HG03135 (cell line): Measurements from ENCODE around the gene ABHD5.

Source experiments
- ATAC-seq: cut with Tn5 transposase; IDR thresholded peaks from one replicate; pipeline ENCODE4 v1.9.1; 2021; ENCODE audit warnings: mild to moderate bottlenecking, moderate library complexity; ENCODE audit not compliant: unreplicated experiment

ABHD5 gene

DNA sequence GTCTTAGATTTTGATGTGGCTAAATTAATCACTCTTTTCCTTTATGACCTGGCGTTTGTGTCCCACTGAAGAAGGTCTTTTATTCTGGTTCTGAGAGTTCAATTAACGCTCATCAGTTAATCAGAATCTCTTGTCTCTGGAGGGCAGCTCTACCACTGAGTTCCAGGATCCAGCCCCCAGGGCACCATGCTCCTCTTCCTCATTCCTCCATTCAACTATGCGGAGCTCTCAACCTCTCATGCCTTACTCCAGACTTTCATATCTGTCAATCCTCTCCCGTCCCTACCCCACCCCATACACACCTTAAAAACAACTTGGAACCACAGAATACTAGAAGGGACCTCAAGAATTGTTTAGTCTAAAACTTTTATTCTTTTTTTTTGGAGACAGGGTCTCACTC, 4.8 kb upstream of the ABHD5 start:
- ATAC-seq = no peak

DNA sequence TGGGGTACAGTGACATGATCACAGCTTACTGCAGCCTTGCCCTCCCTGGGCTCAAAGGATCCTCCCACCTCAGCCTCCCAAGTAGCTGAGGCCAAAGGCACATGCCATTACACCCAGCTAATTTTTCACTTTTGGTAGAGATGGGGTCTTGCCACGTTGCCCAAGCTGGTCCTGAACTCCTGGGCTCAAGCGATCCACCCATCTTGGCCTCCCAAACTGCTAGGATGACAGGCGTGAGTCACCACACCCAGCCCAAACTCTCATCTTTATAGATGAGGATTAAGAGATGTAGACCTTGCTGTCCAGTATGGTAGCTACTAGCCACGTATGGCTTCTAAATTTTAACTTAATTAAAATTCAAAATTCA, 4.4 kb upstream of the ABHD5 start:
- no peak for ATAC-seq

DNA sequence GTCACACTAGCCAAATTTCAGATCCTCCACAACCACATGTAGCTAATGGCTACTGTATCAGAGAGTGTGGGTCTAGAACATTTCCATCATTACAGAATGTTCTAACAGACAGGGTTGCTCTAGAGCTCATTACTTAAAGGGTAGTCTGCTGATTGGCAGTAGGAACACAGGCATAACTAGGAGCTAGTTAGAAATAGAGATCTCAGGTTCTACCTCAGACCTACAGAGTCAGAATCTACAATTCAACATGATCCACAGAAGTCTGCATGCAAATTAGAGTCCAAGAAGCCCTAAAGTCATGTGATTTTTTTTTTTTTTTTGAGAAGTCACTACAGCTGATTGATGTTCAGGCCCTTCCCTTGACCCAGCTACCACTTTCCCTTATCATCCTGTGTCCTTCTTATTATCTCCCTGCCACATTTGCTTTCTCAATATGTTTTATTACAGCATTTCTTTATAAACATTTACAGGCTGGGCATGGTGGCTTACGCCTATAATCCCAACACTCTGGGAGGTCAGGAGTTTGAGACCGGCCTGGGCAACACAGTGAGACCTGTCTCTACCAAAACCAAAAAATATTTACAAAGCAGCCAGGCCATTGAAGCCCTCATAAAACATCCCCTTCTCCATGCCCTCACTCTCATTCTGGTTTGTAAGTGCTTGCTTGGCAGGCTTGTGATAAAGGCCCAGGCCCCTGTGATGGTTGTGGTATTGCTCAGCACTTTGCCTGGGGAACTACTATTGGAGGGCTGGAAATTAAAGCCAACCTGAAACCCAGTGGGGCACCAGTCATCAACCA, 3.8 kb upstream of the ABHD5 start:
- ATAC-seq = no peak

DNA sequence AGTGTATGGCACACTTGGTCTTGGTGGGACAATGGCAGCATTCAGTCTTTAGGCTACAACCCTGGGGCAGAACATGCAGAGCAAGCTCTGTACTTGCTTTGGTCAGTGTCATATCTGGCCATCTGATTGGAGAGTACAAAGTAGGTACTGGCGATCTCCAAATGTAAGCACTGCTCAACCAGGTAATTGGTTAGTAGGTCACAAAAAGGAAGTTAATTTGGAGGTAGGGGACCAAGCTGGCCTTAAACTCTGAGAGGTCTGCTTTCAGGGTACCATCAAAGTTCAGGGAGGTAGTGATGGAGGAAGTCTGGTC, 3.3 kb upstream of the ABHD5 start:
- no peak for ATAC-seq

DNA sequence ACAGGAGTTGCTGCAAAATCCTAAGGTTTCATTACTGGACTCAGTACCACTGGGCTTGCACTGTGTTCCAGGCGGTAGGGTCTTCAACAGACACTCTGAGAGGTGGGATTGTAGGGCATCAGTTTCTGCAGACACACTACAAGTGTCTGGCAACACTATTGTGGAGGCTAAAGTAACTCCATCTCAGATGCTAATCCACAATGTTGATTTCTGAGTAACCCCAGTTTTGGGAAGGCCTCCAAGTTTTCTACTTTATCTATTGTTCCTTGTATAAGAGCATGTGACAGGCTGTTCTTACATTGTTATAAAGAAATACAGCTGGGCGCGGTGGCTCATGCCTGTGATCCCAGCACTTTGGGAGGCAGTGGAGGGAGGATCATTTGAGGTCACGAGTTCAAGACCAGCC, 2.5 kb upstream of the ABHD5 start:
- ATAC-seq = no peak

DNA sequence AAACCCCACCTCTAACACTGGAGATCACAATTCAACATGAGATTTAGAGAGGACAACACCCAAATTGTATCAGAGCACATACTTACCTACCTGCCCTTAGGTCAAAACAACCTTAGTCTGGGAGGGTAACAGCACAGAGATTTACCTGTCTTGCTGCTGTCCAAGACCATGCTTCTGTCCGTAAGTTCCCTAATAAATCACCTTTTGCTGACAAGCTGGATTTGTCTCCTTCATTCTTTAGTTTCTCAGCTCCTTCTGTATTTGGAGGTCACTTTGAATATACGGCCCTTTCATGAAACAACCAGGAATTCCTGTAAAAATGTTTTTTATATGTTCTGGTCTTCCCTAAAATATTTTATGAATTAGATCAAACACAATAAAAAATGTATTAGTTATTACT, 1.6 kb upstream of the ABHD5 start:
- ATAC-seq = no peak

DNA sequence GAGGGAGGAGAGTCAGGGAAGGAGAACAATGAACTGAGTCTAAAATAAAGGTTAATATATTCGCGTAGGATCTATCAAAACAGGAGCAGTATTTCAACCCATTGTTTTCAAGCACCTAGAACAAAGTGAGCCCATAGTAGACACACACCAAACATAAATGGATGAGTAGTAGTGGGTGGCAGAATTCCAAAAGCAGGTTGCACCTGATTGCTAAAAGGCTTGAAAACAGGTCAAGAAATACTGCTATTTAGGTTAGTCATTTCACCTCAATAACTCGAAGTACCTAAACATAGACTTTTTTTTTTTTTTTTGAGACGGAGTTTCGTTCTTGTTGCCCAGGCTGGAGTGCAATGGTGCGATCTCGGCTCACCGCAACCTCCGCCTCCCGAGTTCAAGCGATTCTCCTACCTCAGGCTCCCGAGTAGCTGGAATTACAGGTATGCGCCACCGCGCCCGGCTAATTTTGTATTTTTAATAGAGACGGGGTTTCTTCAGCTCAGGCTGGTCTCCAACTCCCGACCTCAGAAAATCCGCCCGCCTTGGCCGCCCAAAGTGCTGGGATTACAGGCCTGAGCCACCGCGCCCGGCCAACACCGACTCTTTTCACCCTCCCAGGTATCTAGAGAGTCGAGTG, 855 bp upstream of the ABHD5 start:
- ATAC-seq = peak; percentile 21

DNA sequence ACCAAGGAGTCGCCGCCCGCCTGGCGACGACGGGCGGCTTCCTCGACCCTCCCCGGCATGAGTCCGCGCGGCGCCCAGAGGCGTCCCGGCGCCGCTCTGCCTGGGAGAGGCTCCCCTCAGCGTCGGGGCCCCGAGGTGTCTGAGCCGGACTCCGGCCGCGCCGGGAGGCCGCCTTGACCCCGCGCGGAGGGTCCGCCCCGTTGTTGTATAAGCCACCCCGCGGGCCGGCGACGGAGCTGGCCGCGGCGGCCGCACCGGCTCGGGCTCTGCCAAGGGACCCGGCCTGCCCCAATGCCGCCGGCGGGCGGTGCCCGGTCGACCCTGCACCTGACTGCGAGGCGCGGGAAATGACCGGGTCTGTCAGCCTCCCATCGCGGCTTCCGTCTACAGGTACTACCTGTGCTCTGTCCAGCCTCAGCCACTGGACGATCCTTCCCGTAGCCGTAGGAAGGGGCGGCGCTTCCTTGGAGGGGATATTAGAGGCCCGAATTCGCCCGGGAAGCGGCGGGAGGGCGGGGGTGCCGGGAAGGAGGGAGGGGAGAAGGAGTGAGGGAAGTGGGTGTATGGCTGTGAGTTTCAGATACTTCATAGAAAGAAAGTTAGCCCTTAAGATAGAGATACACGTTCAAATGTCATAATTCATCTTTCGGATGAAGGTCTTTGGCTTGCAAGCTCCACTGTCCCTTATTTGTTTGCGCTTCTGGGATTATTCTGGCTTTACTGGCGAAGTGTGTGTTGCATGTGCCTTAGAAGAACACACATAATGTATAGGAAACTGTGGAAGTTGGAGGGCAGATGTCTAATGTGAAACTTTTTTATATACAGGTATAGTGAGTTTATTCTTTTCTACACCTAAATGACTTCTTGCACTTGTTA, 620 bp downstream of the ABHD5 start:
- ATAC-seq = peak; percentile 36

DNA sequence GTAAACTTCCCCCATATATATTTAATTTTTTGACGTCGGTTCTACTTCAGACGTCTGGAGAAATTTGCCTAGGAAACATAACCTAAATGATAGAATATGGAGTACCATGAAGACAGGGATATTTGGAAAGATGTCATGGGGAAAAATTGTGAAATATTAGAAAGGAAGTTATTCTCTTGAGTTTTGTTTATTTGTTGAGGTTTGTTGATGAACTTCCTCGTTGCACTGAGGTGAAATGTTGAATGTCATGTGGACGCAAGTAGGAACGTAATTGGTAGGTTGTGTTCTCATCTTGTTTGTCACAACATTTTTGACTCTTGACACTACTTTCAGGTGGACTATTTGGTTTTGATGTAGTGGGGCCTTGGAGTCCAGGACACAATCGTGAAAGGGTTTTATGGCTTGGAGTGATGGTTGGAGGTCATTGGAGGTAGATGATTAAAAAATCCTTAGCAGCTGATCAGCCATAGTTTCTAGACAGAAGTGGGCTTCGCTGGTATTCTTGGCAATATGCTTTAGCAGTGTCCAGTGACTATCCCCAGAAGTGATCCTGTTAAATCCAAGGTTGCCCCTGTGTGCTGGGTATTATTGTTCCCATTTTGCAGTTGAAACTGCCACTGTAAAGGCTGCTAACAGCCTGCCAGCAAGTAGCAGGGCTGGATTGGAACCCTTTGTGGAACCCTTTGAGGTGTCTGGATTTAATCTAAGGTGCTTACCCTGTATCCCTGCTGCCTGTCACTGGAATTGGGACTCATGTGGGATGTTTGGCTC, 1.5 kb downstream of the ABHD5 start:
- ATAC-seq = no peak

DNA sequence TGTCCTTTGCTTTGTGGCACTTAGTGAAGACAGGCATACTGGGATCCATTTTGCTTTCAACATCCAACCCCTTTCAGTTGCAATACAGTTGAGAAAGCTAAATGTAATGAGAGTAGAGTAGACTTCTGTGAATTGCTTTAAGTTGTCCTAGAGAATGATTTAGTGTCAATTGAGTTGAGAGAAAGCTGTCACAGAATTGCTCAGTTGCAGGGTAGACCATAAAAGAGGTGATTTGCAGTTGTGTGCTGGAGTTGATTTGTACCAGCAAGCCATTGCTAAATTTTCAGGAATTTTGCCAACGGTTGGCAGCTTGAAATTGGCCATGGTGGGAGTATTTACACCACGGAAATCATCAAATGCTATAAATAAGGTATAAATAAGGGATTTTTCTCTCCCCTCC, 2.2 kb downstream of the ABHD5 start:
- no peak for ATAC-seq

DNA sequence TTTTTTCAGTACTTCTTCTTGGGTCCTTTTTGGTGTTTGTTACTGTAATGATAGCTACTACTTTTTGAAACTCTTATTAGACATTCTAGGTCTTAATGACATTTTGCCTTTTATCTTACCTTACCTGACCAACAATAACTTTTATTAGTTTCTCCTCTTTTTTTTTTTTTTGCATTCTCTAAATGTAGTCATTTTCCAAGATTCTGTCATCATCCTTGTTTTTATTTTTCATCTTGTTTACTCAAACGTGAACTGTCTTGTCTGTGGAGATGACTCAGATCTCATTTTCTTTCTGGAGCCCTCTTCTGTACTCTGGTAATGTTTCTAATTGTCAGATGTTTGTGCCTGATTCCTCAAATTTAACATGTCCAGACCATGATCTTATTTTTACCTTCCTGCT, 2.9 kb downstream of the ABHD5 start:
- no peak for ATAC-seq

DNA sequence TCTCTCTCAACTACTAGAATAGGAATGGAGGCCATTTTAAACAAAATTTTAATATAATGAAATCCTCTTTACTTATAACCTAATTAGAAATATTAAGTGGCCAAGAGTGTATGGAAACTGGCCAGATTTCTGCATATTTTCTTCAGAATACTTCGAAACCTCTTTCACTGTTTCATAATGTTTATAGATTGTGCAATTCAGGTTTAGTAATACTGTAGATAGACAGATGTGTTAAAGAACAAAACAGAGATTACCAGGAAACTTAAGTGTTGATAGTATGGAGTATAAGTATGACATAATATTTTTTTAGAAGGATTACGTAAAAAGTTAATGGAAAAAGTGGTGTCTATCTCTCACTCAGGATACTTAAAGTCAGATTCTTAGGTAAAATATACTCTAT, 4.7 kb downstream of the ABHD5 start:
- no peak for ATAC-seq

DNA sequence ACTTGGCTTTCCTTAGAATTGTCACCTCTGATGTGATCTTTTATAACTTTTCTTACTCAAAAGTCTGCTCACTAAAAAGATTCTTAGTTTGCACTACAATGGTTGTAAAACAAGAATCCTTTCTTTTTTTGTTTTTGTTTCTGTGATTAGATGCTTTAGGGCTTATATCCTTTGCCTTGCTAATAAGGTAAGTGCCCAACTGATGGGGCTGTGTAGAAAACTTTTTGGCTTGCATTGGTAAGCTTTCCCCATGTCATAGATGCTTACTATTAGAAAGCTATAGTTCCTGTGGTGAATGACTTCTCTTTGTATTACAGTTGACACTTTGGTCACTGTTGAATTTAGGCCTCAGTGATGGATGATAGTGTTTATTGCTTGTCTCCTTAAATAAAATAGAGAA, 5.1 kb downstream of the ABHD5 start:
- no peak for ATAC-seq

DNA sequence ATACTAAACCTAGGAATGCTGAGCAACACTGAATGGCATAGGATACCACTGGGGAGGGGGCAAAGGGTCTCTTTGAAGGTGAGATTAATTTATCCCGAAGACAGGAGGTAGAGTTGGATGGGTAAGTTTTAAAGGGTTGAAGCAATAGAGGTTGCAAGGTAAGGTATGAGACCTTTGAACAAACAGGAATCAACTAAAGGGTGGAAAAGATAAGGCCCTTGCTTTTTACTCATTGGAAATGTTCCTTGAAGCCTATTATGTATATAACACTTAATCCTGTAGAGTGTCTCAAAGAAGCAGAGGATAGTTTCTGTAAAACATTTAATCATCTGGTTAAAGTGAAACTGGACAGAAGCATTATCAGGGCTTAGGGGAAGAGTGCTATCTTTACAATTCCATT, 5.7 kb downstream of the ABHD5 start:
- ATAC-seq = no peak

DNA sequence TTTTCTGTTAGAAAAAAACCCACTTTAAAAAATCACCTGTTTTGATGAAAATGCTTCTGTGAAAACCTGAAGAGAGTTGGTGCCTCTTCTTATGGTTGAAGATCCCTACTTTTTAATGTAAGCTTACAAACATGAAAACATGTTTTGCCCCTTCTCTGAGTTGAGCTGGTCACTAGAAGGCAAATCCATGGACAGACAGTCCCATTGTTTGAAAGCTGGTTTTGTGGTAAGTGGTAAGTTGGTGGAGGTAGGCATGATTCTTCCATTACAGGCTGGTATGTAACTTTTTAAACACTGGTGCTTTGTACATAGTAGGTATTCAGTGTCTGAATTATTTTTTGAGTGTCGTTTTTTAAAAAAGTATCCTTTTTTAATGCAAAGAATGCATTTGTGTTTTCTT, 6.1 kb downstream of the ABHD5 start:
- no peak for ATAC-seq

DNA sequence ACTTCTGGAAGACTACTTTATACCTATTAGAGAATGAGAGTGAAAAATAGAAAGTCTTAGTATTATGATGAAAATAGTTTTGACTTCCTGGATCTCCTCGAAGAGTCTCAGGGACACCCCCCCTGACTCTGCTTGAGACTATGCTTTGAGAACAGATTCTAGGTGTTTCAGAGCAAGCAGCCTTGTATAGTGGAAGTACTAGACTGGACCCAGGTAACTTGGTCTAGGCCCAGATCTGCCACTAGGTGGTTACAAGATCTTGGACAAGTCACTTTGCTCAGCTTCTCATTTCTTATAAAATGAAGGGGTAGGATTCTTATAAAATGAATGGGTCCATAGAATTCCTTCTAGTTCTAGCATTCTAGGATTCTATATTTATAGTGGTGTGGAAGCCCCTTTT, 9.1 kb downstream of the ABHD5 start:
- ATAC-seq = peak; percentile 78

DNA sequence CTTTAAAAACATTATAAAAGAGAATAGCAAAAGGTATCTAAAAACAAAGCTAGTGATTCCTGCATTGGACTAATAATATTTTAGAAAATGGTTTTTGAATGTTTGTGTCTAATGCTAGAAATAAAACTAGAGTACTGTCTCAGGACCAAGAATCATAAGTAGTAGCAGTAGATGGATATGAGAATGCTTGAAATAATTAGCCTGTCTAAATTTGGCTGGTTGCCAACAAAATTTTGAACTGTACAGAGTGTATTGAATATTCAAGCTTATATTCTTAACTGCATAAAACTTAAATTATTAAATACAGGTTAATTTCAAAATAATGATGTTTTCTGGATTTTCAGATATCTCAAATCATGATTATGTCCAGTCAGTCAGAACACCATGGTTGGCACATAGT, 14.0 kb downstream of the ABHD5 start:
- no peak for ATAC-seq

DNA sequence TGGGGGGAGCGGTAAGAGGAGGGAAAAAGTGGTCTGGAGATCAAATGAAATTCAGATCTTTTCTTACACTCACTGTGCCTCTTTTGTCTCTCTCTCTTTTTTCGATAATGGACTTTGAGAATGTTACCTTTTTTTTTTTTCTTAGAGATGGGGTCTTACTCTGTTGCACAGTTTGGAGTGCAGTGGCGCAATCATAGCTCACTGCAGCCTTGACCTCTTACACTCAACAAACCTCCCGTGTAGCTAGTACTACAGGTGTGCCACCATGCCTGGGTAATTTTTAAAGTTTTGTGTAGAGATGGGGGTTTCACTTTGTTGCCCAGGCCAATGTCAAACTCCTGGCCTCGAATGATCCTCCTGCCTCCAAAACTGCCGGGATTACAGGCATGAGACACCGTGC, 15.6 kb downstream of the ABHD5 start:
- no peak for ATAC-seq

DNA sequence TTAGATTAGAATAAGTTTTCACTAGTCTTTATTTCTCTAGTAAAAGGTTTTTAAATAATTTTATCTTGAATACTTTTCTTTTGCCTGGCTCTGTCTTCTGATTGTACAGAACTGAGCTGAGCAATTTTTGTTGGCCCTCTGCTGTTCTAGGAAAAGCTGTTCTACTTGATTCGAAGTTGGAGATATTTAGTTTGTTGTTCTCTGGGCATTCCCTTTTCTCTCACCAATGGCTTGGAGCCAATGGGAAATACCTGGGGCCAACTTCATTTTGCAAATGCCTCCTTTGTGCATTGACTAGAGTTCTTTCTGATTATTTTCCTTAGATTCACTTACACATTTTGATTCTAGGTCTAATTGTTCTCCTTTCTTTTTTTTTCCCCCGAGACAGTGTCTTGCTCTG, 16.5 kb downstream of the ABHD5 start:
- ATAC-seq = no peak

DNA sequence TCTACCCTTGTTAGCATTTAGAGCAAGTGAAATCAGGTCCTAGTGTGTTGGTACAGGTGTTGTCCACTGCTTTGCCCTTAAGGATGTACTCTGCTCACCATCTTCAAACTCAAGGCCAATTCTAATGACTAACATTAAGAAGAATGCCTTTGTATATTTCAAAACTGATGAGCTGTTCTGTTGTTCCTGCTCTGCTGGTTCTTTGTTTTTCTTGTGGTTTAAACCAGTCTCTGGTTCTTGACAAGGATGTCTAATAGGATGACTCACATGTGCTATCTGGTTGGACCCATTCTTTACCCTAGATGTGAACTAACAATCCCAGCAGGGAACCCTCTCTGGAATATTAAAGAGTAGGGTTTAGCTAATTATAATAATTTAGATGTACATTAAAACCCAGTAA, 17.3 kb downstream of the ABHD5 start:
- no peak for ATAC-seq

DNA sequence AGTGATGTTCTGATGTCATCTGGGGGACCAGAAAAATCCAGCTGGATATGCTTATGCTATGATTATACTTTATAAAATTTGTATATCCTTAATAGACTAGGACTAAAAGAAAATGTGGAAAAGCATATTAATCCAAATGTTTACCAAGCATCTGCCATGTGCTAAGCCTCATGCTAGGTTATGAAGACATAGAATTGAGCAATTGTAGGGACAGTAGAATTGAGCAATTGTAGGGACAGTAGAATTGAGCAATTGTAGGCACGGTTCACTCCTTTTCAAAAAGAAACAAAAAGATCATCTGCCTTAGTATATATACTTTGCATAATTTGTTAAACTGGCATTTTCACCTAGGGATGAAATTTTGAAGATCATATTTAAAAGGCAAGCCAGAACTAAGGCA, 18.3 kb downstream of the ABHD5 start:
- ATAC-seq = no peak
